ENCODE measurements around the gene WWOX. TPM values are rescaled to one million over a fixed set of nuclear protein-coding genes. Genes with fewer than 3 reads are reported as not detected.

WWOX gene
- polyA plus RNA-seq, 1 donor (not counting 4 experiments of a cell fraction or from before 2014, with no cell fraction given), result 5.1 TPM

DNA sequence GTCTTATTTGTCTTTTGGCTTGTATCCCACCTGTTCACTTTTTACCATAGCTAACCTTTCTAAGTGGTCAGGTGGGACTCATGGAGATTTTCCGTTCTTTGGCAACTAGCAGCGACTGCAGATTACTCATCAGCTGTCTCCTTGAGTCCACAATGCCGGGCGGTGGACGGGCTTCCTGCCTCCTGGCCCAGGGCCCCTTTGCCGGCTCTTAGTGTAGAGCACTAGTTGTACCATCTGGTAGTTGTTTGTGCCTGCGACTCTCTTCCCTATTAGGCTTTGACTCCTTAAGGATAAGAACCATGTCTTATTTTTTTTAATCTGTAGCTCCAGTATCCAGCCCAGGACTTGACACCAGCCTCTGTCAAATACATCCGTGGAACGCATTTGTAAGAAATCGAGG is 399.9 kb downstream of the WWOX start:
- Histone ChIP-seq H3K36me3 (ENCODE audit: control insufficient read depth in 2 of 2, extremely low read depth in 1 of 2, insufficient read depth in 2 of 2, low read length in 2 of 2) (no peaks in the 10 kb centered on the region), H3K27ac (ENCODE audit: control insufficient read depth, insufficient read depth, low read length) (no peak overlapping the region), H3K4me2 (ENCODE audit: control insufficient read depth, extremely low read depth, insufficient read depth, low read depth, low read length) (no peak overlapping the region), H3K9ac (ENCODE audit: control insufficient read depth, extremely low read depth, insufficient read depth, low read length) (no peak overlapping the region), H4K20me1 (ENCODE audit: control insufficient read depth, extremely low read depth, insufficient read depth, low read length) (no peaks in the 10 kb centered on the region), H2AFZ (ENCODE audit: control insufficient read depth, low read length) (no peak overlapping the region), H3K4me3 (ENCODE audit: control insufficient read depth in 2 of 3, extremely low read depth in 1 of 3, insufficient read depth in 2 of 3, low read depth in 1 of 3, low read length in 3 of 3) (no peak overlapping the region), H3K27me3 (ENCODE audit: control insufficient read depth, extremely low read depth, insufficient read depth, low read length) (no peaks in the 10 kb centered on the region), H3K79me2 (ENCODE audit: control insufficient read depth, insufficient read depth, low read length) (no peaks in the 10 kb centered on the region), H3K9me3 (ENCODE audit: control insufficient read depth, low read depth, low read length) (no peaks in the 10 kb centered on the region), H3K4me1 (ENCODE audit: control insufficient read depth, extremely low read depth, insufficient read depth, low read length) (no peaks in the 10 kb centered on the region), H3K9me1 (ENCODE audit: control insufficient read depth, extremely low read depth, insufficient read depth, low read length) (no peaks in the 10 kb centered on the region)
- dilution Hi-C loops (cut with MboI; ENCODE audit: extremely low pct_ligation_motif_present, low sequenced_read_pairs), result no loop called here
- no peak for TF ChIP-seq EZH2 (IDR thresholded peaks at IDR 0.05; ENCODE audit: low read length)
- TF ChIP-seq, protein P1, sequence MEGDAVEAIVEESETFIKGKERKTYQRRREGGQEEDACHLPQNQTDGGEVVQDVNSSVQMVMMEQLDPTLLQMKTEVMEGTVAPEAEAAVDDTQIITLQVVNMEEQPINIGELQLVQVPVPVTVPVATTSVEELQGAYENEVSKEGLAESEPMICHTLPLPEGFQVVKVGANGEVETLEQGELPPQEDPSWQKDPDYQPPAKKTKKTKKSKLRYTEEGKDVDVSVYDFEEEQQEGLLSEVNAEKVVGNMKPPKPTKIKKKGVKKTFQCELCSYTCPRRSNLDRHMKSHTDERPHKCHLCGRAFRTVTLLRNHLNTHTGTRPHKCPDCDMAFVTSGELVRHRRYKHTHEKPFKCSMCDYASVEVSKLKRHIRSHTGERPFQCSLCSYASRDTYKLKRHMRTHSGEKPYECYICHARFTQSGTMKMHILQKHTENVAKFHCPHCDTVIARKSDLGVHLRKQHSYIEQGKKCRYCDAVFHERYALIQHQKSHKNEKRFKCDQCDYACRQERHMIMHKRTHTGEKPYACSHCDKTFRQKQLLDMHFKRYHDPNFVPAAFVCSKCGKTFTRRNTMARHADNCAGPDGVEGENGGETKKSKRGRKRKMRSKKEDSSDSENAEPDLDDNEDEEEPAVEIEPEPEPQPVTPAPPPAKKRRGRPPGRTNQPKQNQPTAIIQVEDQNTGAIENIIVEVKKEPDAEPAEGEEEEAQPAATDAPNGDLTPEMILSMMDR (optimal IDR thresholded peaks at IDR 0.05 in 1 of 3, IDR thresholded peaks at IDR 0.05 in 1 of 3, conservative IDR thresholded peaks at IDR 0.05 in 1 of 3; ENCODE audit: extremely low read depth in 1 of 3, insufficient read depth in 2 of 3, low read length in 3 of 3), result no peak
- FAIRE-seq (no peak), DNase-seq (ENCODE audit: low read depth, low spot score) (no peak)

DNA sequence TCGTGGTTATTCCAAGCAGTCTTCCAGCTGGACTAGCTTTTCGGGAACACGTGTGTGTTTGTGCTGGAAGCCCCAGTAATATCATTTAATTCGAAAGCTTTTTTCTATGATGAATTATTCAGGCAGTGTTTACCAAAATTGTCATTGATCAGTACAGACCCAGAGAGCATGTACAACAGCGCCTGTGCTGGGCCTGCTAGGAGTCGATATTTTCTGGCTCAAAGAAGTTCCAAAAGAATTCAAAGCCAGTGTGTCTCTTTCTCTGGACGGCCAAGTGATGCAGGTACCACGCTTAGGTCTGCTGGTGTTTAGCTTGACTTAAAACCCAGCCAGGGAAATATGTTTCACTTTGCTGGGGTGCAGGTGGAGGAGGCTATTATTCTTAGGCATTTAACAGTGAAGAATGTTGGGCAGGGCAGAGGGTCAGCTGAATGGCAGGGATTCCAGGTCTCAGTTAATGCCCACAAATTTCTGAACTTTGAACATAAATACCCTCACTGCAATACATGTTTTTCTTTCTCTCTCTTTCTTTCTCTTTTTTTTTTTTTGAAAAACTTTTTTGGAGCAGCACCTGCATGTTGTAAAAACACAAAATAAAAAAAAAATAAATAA is 401.3 kb downstream of the WWOX start:
- Histone ChIP-seq H3K4me3 (ENCODE audit: control insufficient read depth in 2 of 3, extremely low read depth in 1 of 3, insufficient read depth in 2 of 3, low read depth in 1 of 3, low read length in 3 of 3) (no peak overlapping the region), H3K36me3 (ENCODE audit: control insufficient read depth in 2 of 2, extremely low read depth in 1 of 2, insufficient read depth in 2 of 2, low read length in 2 of 2) (no peaks in the 10 kb centered on the region), H3K4me2 (ENCODE audit: control insufficient read depth, extremely low read depth, insufficient read depth, low read depth, low read length) (no peak overlapping the region), H3K27ac (ENCODE audit: control insufficient read depth, insufficient read depth, low read length) (no peak overlapping the region), H3K9ac (ENCODE audit: control insufficient read depth, extremely low read depth, insufficient read depth, low read length) (no peak overlapping the region), H4K20me1 (ENCODE audit: control insufficient read depth, extremely low read depth, insufficient read depth, low read length) (no peaks in the 10 kb centered on the region), H2AFZ (ENCODE audit: control insufficient read depth, low read length) (no peak overlapping the region), H3K79me2 (ENCODE audit: control insufficient read depth, insufficient read depth, low read length) (no peaks in the 10 kb centered on the region), H3K9me3 (ENCODE audit: control insufficient read depth, low read depth, low read length) (no peaks in the 10 kb centered on the region), H3K9me1 (ENCODE audit: control insufficient read depth, extremely low read depth, insufficient read depth, low read length) (no peaks in the 10 kb centered on the region), H3K4me1 (ENCODE audit: control insufficient read depth, extremely low read depth, insufficient read depth, low read length) (peaks cover 6% of the 10 kb centered on the region), H3K27me3 (ENCODE audit: control insufficient read depth, extremely low read depth, insufficient read depth, low read length) (no peaks in the 10 kb centered on the region)
- no peak for TF ChIP-seq EZH2 (IDR thresholded peaks at IDR 0.05; ENCODE audit: low read length)
- TF ChIP-seq, protein P1 (optimal IDR thresholded peaks at IDR 0.05 in 1 of 3, IDR thresholded peaks at IDR 0.05 in 1 of 3, conservative IDR thresholded peaks at IDR 0.05 in 1 of 3; ENCODE audit: extremely low read depth in 1 of 3, insufficient read depth in 2 of 3, low read length in 3 of 3), result no peak
- dilution Hi-C loops (cut with MboI; ENCODE audit: extremely low pct_ligation_motif_present, low sequenced_read_pairs), result no loop called here
- FAIRE-seq, result no peak
- no peak for DNase-seq (ENCODE audit: low read depth, low spot score)

Measured in keratinocyte (primary cell).